Caco-2 (cell line): ENCODE results near the gene CD34. TPM values are rescaled to one million over a fixed set of nuclear protein-coding genes. Genes with fewer than 3 reads are reported as not detected.

Experiments used
- BruUV-seq: library from RNA; stranded (reverse); fragments of 400-500 nt; replicated peaks from 2 replicates; lab custom pipeline; 2021; lab: Mats Ljungman, UMichigan
- CTCF ChIA-PET: fragments of 300-600 bp; sonication (Branson Sonifier 250); formaldehyde crosslinking; loops from one replicate; lab custom pipeline; 2022; ENCODE audit warnings: antibody characterized with exemption; lab: Charles Lee
- POLR2A ChIA-PET: fragments of 300-600 bp; sonication (Branson Sonifier 250); formaldehyde crosslinking; loops from one replicate; lab custom pipeline; 2022; ENCODE audit warnings: antibody characterized with exemption; lab: Charles Lee
- DNase-seq, 2 experiments: peaks; one replicate each; pipeline versions ENCODE4 v3.0.0 to v3.0.0-alpha.2; 2020 to 2022
- H3K27me3 ChIP-seq: replicated peaks from 2 replicates; pipeline ENCODE4 v1.6.0; 2011; ENCODE audit warnings: low read length; ENCODE audit not compliant: control insufficient read depth, insufficient read depth
- H3K36me3 ChIP-seq: 2 replicates; pipeline ENCODE4 v1.5.1; 2011; ENCODE audit warnings: low read length; ENCODE audit not compliant: control insufficient read depth, insufficient read depth
- H3K4me1 ChIP-seq: fragments of 250-450 bp; sonication (Bioruptor Pico); 2 replicates; pipeline ENCODE4 v1.5.1; 2020; ENCODE audit warnings: mild to moderate bottlenecking
- H3K4me3 ChIP-seq: 2 replicates; pipeline ENCODE4 v1.5.1; 2011; ENCODE audit warnings: low read depth, mild to moderate bottlenecking, control low read depth, low read length
- H3K9me3 ChIP-seq: fragments of 250-450 bp; sonication (Bioruptor Pico); 2 replicates; pipeline ENCODE4 v1.5.1; 2020; ENCODE audit warnings: mild to moderate bottlenecking, moderate library complexity
- H3K27ac Mint-ChIP-seq: one replicate; pipeline ENCODE4 v1.8.0; 2022; ENCODE audit warnings: mixed read lengths; ENCODE audit not compliant: unreplicated experiment
- H3K27me3 Mint-ChIP-seq: one replicate; pipeline ENCODE4 v1.8.0; 2022; ENCODE audit warnings: mixed read lengths; ENCODE audit not compliant: insufficient read depth, unreplicated experiment
- H3K36me3 Mint-ChIP-seq: one replicate; pipeline ENCODE4 v1.8.0; 2022; ENCODE audit warnings: mild to moderate bottlenecking, mixed read lengths; ENCODE audit not compliant: insufficient read depth, unreplicated experiment
- H3K4me1 Mint-ChIP-seq: one replicate; pipeline ENCODE4 v1.8.0; 2022; ENCODE audit warnings: low read depth, mixed read lengths; ENCODE audit not compliant: unreplicated experiment
- H3K4me3 Mint-ChIP-seq: one replicate; pipeline ENCODE4 v1.8.0; 2022; ENCODE audit warnings: mild to moderate bottlenecking, moderate library complexity, mixed read lengths; ENCODE audit not compliant: unreplicated experiment
- H3K9me3 Mint-ChIP-seq: one replicate; pipeline ENCODE4 v1.8.0; 2022; ENCODE audit warnings: mixed read lengths; ENCODE audit not compliant: unreplicated experiment
- CTCF ChIP-seq, 2 experiments: fragments of 200-600 bp in 1 of 2; IDR thresholded peaks; 1 replicate in 1 of 2; 2 replicates in 1 of 2; pipeline versions ENCODE4 v1.5.1 to v1.8.0; 2011 to 2022; ENCODE audit warnings: antibody characterized with exemption in 1 of 2, control low read depth in 1 of 2, inconsistent platforms in 1 of 2, low read depth in 1 of 2, low read length in 1 of 2, mild to moderate bottlenecking in 1 of 2, moderate library complexity in 1 of 2; ENCODE audit not compliant: insufficient read depth in 1 of 2, severe bottlenecking in 1 of 2, unreplicated experiment in 1 of 2
- intact Hi-C: fragments of 100-400 bp; cut with micrococcal nuclease; formaldehyde crosslinking; loops from one replicate; pipeline ENCODE4 v1.10.0; 2022; ENCODE audit not compliant: unreplicated experiment
- total RNA-seq: library from RNA; stranded (reverse); gene quantifications from 2 replicates; pipeline ENCODE4 v1.2.3, GENCODE V29; 2022

The CD34 gene
- total RNA-seq, 1 experiment from 2014 or later: not detected

GRCh38 chr1:207831517-207832327 is 79.2 kb downstream of the CD34 start:
- BruUV-seq: no TSS peak
- no peaks in the 10 kb centered on the region for H3K9me3 ChIP-seq
- peaks cover 23% of the 10 kb centered on the region for H3K4me1 ChIP-seq
- CTCF ChIA-PET: interaction anchor here (1.0 kb wide), 1 partner anchor 9 kb away, joined by 3 read pairs; no protein-coding TSS in a partner anchor
- H3K27me3 ChIP-seq: no peaks in the 10 kb centered on the region
- Mint-ChIP-seq H3K4me3 (no peak overlapping the region), H3K4me1 (peaks cover 26% of the 10 kb centered on the region), H3K27ac (no peak overlapping the region), H3K9me3 (no peaks in the 10 kb centered on the region), H3K27me3 (no peaks in the 10 kb centered on the region), H3K36me3 (peaks cover 3% of the 10 kb centered on the region)
- intact Hi-C loops: no loop called here
- POLR2A ChIA-PET: no interaction called here
- TF ChIP-seq CTCF (IDR thresholded peaks at IDR 0.05; ENCODE audit: insufficient read depth in 1 of 2, low read depth in 1 of 2, low read length in 1 of 2, severe bottlenecking in 1 of 2, unreplicated experiment in 1 of 2): no peak
- no peak for DNase-seq
- H3K36me3 ChIP-seq: no peaks in the 10 kb centered on the region
- no peak overlapping the region for H3K4me3 ChIP-seq

Other genes with a start within 250 kb of the CD34 start
- gene CD46, start 159.1 kb downstream of the CD34 start, total RNA-seq: 152 and 166 TPM in 2 replicates